Heart left ventricle (tissue), 16 donors: ENCODE data around the gene PTPRH. TPM values are rescaled to one million over a fixed set of nuclear protein-coding genes. Genes with fewer than 3 reads are reported as not detected.

ENCODE experiments used
- ATAC-seq, 4 donors: fragments of 200-7000 bp; cut with Tn5 transposase; one replicate each; pipeline ENCODE4 v1.9.1; 2020 to 2022; ENCODE audit warnings: moderate library complexity in 4 of 4, mild to moderate bottlenecking in 3 of 4, moderate number of reproducible peaks in 1 of 4
- DNase-seq, 5 donors: peaks; one replicate each; pipeline ENCODE4 v3.0.0-alpha.2; 2020
- H3K27ac ChIP-seq, 12 donors: fragments of 200-600 bp; sonication (generic) in 4 of 12; one replicate each; pipeline versions ENCODE4 v1.5.0 to v1.8.0; 2016 to 2022; ENCODE audit warnings: mild to moderate bottlenecking in 2 of 12
- H3K27me3 ChIP-seq, 9 donors: fragments of 200-600 bp; sonication (generic) in 2 of 9; one replicate each; pipeline versions ENCODE4 v1.5.1 to v1.8.0; 2016 to 2022; ENCODE audit warnings: mild to moderate bottlenecking in 3 of 9
- H3K36me3 ChIP-seq, 9 donors: fragments of 200-600 bp; sonication (generic) in 2 of 9; one replicate each; pipeline versions ENCODE4 v1.5.0 to v1.8.0; 2018 to 2022; ENCODE audit warnings: mild to moderate bottlenecking in 2 of 9
- H3K4me1 ChIP-seq, 12 donors: fragments of 200-600 bp; sonication (generic) in 4 of 12; one replicate each; pipeline versions ENCODE4 v1.5.0 to v1.8.0; 2016 to 2022; ENCODE audit warnings: mild to moderate bottlenecking in 3 of 12
- H3K4me3 ChIP-seq, 12 donors: fragments of 200-600 bp; sonication (generic) in 4 of 12; one replicate each; pipeline versions ENCODE4 v1.5.0 to v1.8.0; 2017 to 2022; ENCODE audit warnings: mild to moderate bottlenecking in 9 of 12, moderate library complexity in 4 of 12
- H3K9me3 ChIP-seq, 12 donors: fragments of 200-600 bp; sonication (generic) in 4 of 12; one replicate each; pipeline versions ENCODE4 v1.5.0 to v1.8.0; 2016 to 2022; ENCODE audit warnings: mild to moderate bottlenecking in 1 of 12
- POLR2A ChIP-seq, 2 donors: fragments of 450-650 bp; IDR thresholded peaks; one replicate each; pipeline ENCODE4 v1.6.1; 2017; ENCODE audit warnings: antibody characterized with exemption in 2 of 2, mild to moderate bottlenecking in 2 of 2, moderate library complexity in 2 of 2
- WGBS, 4 donors: extraction: QIAGEN DNeasy Blood & Tissue Kit in 2 of 4; methylation state at CpG; one replicate each; pipeline versions ENCODE4 v1.1.5 to v1.1.7; 2013 to 2018; 5-methylcytosine and 5-hydroxymethylcytosine counted together
- intact Hi-C, 10 donors: fragments of 100-400 bp; cut with DNase I; formaldehyde crosslinking; loops; one replicate each; pipeline versions ENCODE4 v1.11.1 to v1.14.2; 2022
- polyA plus RNA-seq, 2 donors: library from polyadenylated mRNA; stranded (reverse); fragments of 200-250 nt; gene quantifications; one replicate each; pipeline ENCODE4 v1.2.3, GENCODE V29; 2013
- total RNA-seq, 9 donors: library from RNA; depleted of rRNA in 2 of 9; stranded (reverse); fragments of >200 nt in 2 of 9; fragmentation: NEBNext Ultra II Directional in 3 of 9; extraction: Animal tissue kit (Norgen Biotek cat#: 25700) in 3 of 9; gene quantifications; one replicate each; pipeline versions ENCODE4 v1.1.0 to v1.2.4, GENCODE V29; 2016 to 2023
- TF ChIP-seq, protein P1 (sequence below), 12 donors: fragments of 200-600 bp; sonication (generic) in 4 of 12; IDR thresholded peaks; one replicate each; pipeline versions ENCODE4 v1.5.0 to v1.8.0; 2018 to 2022; ENCODE audit warnings: antibody characterized with exemption in 12 of 12, mild to moderate bottlenecking in 5 of 12
- donor health status: ischemic (EF 13 %, LVEDD 7.1; RV severe dilation, severe dysfunction).
- donor health status: healthy with polysubstance abuse.
- donor health status: DM: no; HTN: yes; CAD: no.
- donor health status: DM: no; HTN: no; CAD: no.
- donor health status: ischemic (EF 25% LVEDD 6.9; RV normal size, moderate dysfunction).
- donor health status: ischemic (EF 25% LVEDD 5.7; RV mildly dilated, moderate dysfunction).
- donor health status: healthy.
- donor health status: DM: yes; HTN: yes; CAD: no.
- donor health status: ischemic (EF 35%, LVEDD 5.7; RV mildly dilated, moderate dysfunction).
- donor health status: nonischemic (EF 11% LVEDD 7.7; RV severe dilation, severe dysfunction).
- donor health status: DM: yes; HTN: yes; CAD: no.
- donor health status: PGD.
- donor health status: ischemic (EF 29% LVEDD 5.4; RV normal size, mild dysfunction).
- donor health status: nonischemic (EF 23%, LVEDD 6.1; RV moderate dilation, normal function).

The PTPRH gene
- total and polyA plus RNA-seq, 11 donors: 0.75 to 11.4 (median 2.3) TPM

DNA sequence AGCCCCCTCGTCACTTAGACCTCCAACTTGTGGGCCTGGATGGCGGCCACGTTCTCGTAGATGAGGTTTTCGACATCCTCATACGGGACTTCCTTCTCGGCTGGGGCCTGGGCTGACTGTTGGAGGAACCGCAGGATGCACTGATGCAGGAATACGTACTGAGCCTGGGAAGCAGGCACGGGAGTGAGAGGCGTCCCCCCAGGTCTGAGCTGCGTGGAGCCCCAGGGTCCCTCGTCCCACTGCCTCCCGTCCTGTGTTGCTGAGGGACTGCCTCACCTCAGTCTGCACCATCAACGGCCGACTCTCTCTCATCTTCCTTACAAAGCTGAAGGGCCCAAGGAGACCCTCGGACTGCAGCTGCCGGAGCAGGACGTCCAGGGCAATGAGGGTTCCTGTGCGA, 27.6 kb downstream of the PTPRH start:
- intact Hi-C loops: no loop called here
- Histone ChIP-seq H3K4me1 (peaks cover 0 to 19% (median 13%) of the 10 kb centered on the region in 12 donors), H3K27ac (no peak overlapping the region), H3K27me3 (peaks cover 13 to 71% (median 49%) of the 10 kb centered on the region in 9 donors), H3K36me3 (no peaks in the 10 kb centered on the region), H3K9me3 (no peaks in the 10 kb centered on the region), H3K4me3 (no peak overlapping the region)
- no peak for ATAC-seq
- TF ChIP-seq POLR2A (IDR thresholded peaks at IDR 0.05): no peak
- TF ChIP-seq, protein P1, sequence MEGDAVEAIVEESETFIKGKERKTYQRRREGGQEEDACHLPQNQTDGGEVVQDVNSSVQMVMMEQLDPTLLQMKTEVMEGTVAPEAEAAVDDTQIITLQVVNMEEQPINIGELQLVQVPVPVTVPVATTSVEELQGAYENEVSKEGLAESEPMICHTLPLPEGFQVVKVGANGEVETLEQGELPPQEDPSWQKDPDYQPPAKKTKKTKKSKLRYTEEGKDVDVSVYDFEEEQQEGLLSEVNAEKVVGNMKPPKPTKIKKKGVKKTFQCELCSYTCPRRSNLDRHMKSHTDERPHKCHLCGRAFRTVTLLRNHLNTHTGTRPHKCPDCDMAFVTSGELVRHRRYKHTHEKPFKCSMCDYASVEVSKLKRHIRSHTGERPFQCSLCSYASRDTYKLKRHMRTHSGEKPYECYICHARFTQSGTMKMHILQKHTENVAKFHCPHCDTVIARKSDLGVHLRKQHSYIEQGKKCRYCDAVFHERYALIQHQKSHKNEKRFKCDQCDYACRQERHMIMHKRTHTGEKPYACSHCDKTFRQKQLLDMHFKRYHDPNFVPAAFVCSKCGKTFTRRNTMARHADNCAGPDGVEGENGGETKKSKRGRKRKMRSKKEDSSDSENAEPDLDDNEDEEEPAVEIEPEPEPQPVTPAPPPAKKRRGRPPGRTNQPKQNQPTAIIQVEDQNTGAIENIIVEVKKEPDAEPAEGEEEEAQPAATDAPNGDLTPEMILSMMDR (IDR thresholded peaks at IDR 0.05): no peak
- WGBS, 4 donors: 72 to 81% (median 74%) methylated on average over 20 of the region's 20 CpGs
- DNase-seq: peak in 1 of 5 donors; percentile 7

GRCh38 chr19:55179606-55180484, 29.5 kb downstream of the PTPRH start, which contains the start of gene SYT5:
Gene SYT5 (minus strand): TSS chr19:55180289. CDS start chr19:55179041, 1,248 bp downstream.
- Histone ChIP-seq H3K27me3 (peaks cover 29 to 90% (median 65%) of the 10 kb centered on the region in 9 donors), H3K27ac (no peak within 1 kb of the TSS), H3K36me3 (no peaks in the 10 kb centered on the region), H3K9me3 (no peaks in the 10 kb centered on the region), H3K4me1 (peaks cover 0 to 21% (median 13%) of the 10 kb centered on the region in 12 donors), H3K4me3 (peak within 1 kb of the TSS in 10 of 12 donors; percentile 1 to 53 (median 38))
- DNase-seq (peak in 3 of 5 donors; percentile 36 to 73 (median 43)), ATAC-seq (peak; percentile 72 to 93 (median 87))
- TF ChIP-seq, protein P1 (IDR thresholded peaks at IDR 0.05): no peak
- no peak for TF ChIP-seq POLR2A (IDR thresholded peaks at IDR 0.05)
- 1 to 2% (median 2%) methylated on average over 47 to 68 of the region's 68 CpGs for WGBS, 4 donors
- intact Hi-C loops: no loop called here

DNA sequence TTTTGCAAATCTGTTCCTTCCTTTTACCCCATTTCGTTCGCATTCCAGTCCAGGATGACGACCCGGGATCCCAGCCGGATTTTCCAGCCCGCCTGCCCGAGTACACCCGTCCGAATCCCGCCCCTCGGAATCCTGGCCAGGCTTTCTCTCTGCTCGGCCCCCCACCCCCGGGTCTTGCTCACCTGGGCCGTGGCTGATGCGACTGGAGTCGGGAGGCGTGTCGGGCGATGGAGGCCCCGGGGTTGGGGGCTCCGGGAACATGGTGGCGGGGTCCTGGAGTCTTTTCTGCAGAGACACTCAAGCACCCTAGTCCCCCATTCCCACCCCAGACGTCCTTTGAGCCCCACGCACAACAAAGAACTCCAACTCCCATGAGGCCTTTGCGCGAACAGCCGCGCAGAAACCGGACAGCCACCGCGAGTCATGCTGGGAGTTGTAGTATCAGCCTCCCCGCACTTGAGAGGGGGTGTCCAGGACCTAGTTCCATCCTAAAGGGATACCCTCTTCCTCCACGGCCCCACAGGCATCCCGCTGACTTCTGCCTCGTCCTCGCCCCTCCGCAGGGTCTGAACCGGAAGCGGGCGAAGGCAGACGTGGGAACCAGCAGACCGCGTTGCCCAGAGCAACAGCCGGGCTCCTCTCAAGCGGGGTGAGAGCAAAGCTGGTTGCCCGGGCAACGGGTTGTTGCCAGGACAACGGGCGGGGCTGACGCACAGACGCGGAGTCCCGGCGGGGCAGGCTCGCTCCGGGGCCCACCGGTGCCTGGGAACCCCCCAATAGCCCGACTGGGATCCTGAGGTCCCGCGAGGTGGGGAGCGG, 30.3 kb downstream of the PTPRH start:
- H3K4me3 ChIP-seq: peak overlapping the region in 10 of 12 donors; percentile 1 to 53 (median 38)

More for the DNA sequence above, 30.3 kb downstream of the PTPRH start:
- Histone ChIP-seq H3K9me3 (no peaks in the 10 kb centered on the region), H3K4me1 (peaks cover 0 to 23% (median 13%) of the 10 kb centered on the region in 12 donors), H3K36me3 (no peaks in the 10 kb centered on the region), H3K27ac (no peak overlapping the region), H3K27me3 (peaks cover 35 to 99% (median 74%) of the 10 kb centered on the region in 9 donors)
- ATAC-seq (peak; percentile 25 to 77 (median 69)), DNase-seq (peak; percentile 50 to 77 (median 63))
- intact Hi-C loops: no loop called here
- WGBS, 4 donors: 4 to 6% (median 5%) methylated on average over 35 to 61 of the region's 61 CpGs
- no peak for TF ChIP-seq POLR2A (IDR thresholded peaks at IDR 0.05)
- TF ChIP-seq, protein P1 (IDR thresholded peaks at IDR 0.05): no peak
